SH-SY5Y (cell line): Measurements from ENCODE around the gene TSHZ1.

Experiments used
- GATA2 ChIP-seq: IDR thresholded peaks from 2 replicates; pipeline ENCODE4 v1.6.1; 2011; ENCODE audit warnings: mild to moderate bottlenecking, low read depth, low read length
- GATA3 ChIP-seq: IDR thresholded peaks from 2 replicates; pipeline ENCODE4 v1.6.1; 2011; ENCODE audit warnings: low read depth, mild to moderate bottlenecking, low read length, moderate library complexity

Gene TSHZ1

GRCh38 chr18:75202696-75203365, 7.8 kb upstream of the TSHZ1 start:
- TF ChIP-seq GATA3: no peak
- no peak for TF ChIP-seq GATA2

DNA sequence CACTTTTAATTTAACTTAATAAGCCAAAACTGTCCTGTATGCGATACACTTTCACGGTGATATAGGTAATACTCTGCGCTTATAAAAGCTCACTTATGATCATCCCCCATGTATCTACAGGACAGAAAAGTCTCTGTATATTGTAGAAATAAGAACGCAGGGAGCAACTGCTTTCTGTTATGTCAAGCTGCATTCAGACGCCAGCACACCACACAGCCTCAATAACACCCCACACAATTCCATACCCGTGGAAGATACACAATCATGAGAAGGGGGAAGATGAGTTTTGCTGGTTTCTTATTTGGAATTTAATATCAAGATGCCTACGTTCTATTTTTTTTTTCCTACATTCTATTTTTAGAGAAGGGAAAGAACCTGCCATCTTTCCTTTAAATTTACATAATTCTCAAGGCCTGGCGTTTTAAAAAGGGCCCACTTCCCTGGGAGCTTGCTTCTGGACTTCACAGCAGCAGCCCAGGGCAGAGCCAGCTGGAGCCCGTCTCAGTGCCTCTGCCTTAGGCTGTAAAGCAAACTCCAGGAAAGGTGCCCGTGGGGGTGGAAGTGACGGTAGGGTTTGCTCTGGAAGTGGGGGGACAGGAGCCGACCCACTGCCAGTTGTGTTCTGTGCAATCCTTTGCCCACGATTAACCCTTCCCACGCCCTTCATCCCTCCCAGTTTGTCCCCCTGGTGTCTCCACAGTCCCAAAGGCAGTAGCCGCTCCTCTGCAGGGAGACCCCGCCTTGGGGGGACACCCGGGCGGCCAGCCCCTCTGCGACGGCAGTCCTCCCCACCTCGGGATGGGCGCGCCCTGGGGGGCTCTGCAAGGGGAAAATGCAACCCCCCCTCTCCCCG, 7.0 kb upstream of the TSHZ1 start:
- TF ChIP-seq GATA3 (no peak), GATA2 (no peak)

DNA sequence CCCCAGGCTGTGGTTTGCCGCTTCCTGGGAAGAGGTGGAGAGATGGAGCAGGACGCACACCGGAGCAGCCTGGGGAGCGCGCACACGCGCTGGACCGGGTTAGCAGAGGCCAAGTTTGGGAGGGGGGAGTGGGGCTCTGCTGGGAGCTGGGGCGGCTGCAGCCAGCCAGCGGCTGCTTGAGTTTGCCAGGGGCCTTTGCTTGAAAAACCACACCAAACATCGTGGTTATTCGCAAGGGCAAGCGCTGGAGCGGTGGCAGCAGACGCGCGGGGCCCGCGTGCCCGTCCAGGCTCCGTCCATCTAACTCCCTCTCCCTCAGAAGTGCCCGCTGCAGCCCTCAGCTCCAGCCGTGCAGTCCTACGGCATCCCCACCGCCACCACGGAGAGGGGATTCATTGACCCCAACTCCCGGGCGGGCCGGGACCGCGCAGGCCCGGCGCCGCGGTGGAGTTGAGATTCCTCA, 6.3 kb upstream of the TSHZ1 start:
- TF ChIP-seq GATA2 (no peak), GATA3 (no peak)

DNA sequence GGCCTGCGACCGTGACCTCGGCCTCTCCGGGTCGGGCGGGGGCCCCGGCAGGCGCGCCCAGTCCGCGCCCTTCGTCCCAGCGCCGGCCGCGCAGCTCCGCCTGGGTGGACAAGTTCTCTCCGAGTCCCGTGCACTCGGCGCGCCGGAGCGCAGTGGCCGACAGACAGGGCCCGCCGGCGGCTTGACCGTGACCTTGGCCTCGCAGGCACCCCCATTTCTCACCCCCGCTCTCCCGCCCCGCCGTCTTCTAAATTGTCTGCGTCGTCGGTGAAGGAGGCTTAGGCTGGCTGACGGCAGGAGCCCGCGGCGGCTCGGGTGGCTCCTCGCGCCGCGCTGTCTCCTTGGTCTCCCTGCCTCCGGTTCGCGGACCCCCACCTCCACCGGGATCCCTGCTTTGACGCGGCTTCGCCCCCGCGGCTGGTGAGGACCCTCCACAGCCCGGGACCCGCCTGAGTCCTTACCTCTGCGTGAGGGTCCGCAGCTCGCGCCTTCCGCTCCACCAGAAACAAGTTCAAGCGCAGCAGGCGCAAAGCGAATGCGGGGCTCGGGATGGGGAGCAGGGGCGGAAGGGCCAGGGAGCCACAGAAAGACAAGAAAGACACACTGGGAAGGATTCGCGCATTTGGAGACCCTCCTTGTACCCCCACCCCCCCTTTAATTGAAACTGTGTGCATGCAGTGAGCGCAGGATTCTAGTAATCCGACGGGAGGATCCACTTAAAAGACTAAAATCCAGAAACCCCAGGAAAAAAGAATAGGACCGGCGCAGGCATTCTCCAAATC, 5.7 kb upstream of the TSHZ1 start:
- no peak for TF ChIP-seq GATA2
- no peak for TF ChIP-seq GATA3

DNA sequence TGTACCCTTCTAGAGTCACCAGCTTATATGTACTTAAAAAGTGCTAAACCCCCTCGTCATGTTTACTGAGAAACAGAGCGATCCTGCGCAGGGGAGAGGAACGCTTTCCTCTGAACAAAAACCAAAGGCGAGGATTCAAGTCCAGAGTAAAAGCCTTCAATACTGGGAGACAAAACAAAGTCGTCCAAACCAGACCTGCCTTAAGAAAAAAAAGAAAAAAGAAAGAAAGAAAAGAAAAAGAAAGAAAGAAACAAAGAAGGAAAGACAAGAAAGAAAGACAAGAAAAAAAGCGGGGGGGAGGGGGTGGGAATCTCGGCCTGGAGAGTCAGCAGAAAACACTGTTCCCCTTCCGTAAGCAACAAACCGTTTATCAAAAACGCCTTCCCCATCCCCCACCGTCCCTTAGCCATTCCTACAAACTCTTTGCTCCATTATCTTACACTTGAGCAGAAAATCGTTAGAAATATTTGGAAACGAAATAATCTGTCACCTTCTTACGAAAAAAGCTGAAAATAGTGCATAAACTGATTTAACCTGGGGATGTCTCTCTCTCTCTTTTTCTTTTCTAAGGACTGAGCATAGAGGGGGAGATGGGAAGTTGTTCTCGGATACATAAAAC, 5.0 kb upstream of the TSHZ1 start:
- TF ChIP-seq GATA3: no peak
- no peak for TF ChIP-seq GATA2

- no peak for TF ChIP-seq GATA3
- no peak for TF ChIP-seq GATA2
Measured at GRCh38 chr18:75206452-75207309, 3.9 kb upstream of the TSHZ1 start.

DNA sequence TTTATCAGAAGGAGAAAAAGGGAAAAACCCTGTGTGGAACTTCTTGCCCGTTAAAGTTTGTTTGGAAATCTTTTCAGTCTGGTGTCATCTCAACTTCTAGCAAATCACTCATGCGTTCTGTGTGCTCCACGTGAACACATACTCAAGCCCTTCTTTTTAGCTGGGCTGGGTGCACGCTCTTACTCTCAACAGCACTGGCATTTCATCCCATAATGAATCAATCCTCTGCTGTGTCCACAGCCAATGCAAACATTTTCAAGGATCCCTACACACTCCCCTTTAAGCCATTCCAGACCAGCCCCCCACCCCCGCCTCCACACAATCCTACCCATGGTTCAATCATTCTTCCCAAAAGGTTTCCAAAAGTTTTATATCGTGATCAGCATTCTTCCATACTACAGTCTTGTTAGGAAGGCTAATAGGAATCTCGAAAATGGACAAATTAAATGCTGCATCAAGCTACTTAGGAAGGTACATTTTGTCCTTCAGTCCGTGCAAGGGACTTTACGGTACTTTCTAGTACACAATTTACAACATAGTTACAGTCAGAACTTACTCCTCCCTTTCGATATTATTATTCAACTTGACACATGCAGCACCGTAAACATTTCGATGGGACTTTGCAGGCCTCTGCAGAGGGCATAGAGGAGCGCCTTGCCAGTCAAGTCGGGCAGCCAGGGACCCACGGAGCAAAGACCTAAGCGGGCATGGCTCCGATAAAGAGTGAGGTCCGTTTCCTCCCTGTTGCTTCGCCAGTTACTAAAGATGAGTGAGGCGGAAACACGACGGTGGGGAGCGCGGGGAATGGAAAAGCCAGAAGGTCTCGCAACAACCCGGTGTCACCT, 3.1 kb upstream of the TSHZ1 start:
- TF ChIP-seq GATA3 (no peak), GATA2 (no peak)

DNA sequence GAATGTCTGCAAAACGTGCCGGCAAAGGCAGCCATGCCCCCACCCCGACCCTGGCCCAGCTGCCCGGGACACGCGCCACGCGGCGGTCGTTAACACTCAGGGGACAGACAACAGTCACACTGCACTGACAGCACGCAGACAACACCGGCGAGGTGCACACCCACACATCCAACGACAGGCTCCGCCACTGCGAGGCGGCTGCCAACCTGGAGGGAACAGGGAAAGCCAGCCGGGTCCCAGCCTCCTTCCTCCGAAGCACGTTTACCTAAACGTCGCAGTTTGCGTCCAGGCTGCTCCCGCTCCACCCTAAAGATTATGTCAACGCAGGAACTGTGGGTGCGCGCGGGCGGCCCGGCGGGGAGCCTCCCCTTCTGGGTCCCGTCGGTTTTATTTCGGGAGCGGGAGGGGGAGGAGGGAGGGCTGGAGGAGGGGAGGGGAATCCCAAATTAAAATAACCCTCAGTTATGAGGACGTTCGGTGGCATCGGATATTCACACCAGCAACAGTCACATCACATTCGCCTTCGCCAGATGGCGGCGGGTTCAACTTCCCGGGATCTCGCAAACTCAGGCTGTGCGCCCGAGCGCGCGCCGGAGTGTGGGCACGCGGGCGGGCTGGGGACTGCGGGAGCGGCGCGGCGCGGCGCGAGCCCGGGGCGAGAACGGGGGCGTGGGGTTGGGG, 2.3 kb upstream of the TSHZ1 start:
- no peak for TF ChIP-seq GATA2
- TF ChIP-seq GATA3: no peak

GRCh38 chr18:75208836-75209128, 1.8 kb upstream of the TSHZ1 start:
- TF ChIP-seq GATA2: no peak
- TF ChIP-seq GATA3: no peak

- TF ChIP-seq GATA2 (no peak), GATA3 (no peak)
Measured at GRCh38 chr18:75209129-75209950, 1.3 kb upstream of the TSHZ1 start, which contains the start of gene PTGR3. PTGR3 (minus strand) TSS chr18:75209139; CDS start chr18:75209058, 81 bp downstream.

GRCh38 chr18:75209951-75210258, 692 bp upstream of the TSHZ1 start:
- TF ChIP-seq GATA3: no peak
- no peak for TF ChIP-seq GATA2

DNA sequence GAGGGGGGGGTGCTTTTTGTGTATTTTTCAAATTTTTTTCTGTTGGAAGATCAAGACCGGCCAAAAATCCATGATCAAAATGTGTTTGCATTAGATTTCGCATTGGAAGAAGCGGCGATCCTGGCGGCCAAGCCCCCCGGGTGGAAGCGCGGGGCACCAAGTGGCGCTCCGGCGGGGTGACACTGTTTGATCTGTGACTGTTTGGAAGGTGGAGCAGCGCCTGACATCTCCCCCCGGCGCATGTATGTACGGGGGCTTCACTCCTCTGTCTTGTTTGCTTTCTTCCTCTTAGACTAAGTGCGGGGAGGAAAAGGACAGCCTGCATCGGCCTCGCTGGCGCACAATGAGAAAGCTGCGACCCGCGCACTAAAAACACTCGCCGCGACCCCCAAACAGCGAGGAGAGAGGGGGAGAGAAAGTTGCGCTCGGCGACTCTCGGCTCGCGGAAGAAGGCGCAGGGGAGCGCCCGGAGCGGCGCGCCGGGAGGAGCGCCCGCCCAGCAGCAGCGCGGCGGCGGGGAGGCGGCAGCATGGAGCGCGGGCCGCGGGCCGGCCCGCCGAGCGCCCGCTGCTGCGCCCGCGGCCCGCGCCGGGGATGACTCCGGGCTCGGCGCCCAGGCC, 515 bp downstream of the TSHZ1 start:
- TF ChIP-seq GATA2 (no peak), GATA3 (no peak)
